GM12878 (cell line): ENCODE data around the gene OR1S2. TPM values are rescaled to one million over a fixed set of nuclear protein-coding genes. Genes with fewer than 3 reads are reported as not detected.

Source experiments
- ATAC-seq: fragments of 200-7000 bp; cut with Tn5 transposase; 3 replicates; pipeline ENCODE4 v1.9.1; 2020; ENCODE audit warnings: mild to moderate bottlenecking, moderate library complexity
- BruUV-seq: library from RNA; stranded (reverse); fragments of 400-500 nt; replicated peaks from 2 replicates; lab custom pipeline; 2021; lab: Mats Ljungman, UMichigan
- CTCF ChIA-PET: fragments of 300-600 bp; sonication (Branson Sonifier 250); formaldehyde crosslinking; extraction: SDS; loops from one replicate; lab custom pipeline; 2021; ENCODE audit warnings: inconsistent platforms; lab: Yijun Ruan, JAX
- POLR2A ChIA-PET: fragments of 350-600 bp; formaldehyde crosslinking; extraction: SDS; loops from one replicate; lab custom pipeline; 2021; ENCODE audit warnings: inconsistent platforms; lab: Charles Lee
- RAD21 ChIA-PET: fragments of 300-600 bp; sonication (Branson Sonifier 250); formaldehyde crosslinking; loops from one replicate; lab custom pipeline; 2023; ENCODE audit warnings: antibody characterized with exemption; ENCODE audit not compliant: unreplicated experiment; lab: Charles Lee
- SMC1A ChIA-PET: fragments of 300-600 bp; sonication (Branson Sonifier 250); formaldehyde crosslinking; loops from one replicate; lab custom pipeline; 2023; ENCODE audit not compliant: unreplicated experiment, uncharacterized antibody; lab: Charles Lee
- DNase-seq: peaks from one replicate; pipeline ENCODE4 v3.0.0-alpha.2; 2011; ENCODE audit warnings: low read depth, low spot score
- FAIRE-seq: peaks from 3 replicates; lab custom pipeline; 2011; peaks lifted over from hg19 to GRCh38; lab: Jason Lieb, UNC
- H2AFZ ChIP-seq: 2 replicates; pipeline ENCODE4 v1.6.0; 2011; ENCODE audit warnings: low read depth, low read length, control low read depth; ENCODE audit not compliant: control insufficient read depth
- H3K27ac ChIP-seq: 2 replicates; pipeline ENCODE4 v1.5.1; 2011; ENCODE audit warnings: control low read depth; ENCODE audit not compliant: control insufficient read depth, insufficient read depth
- H3K27me3 ChIP-seq, 2 experiments: replicated peaks in 1 of 2; 2 replicates each; pipeline versions ENCODE4 v1.6.0 to v1.6.1; 2011; ENCODE audit warnings: low read length in 1 of 2; ENCODE audit not compliant: control insufficient read depth in 2 of 2, insufficient read depth in 2 of 2
- H3K36me3 ChIP-seq, 2 experiments: 2 replicates each; pipeline ENCODE4 v1.5.1; 2011; ENCODE audit warnings: low read length in 1 of 2; ENCODE audit not compliant: control insufficient read depth in 2 of 2, insufficient read depth in 2 of 2
- H3K4me1 ChIP-seq: 2 replicates; pipeline ENCODE4 v1.6.1; 2011; ENCODE audit warnings: mild to moderate bottlenecking, low read length, moderate library complexity, mixed read lengths; ENCODE audit not compliant: control insufficient read depth, insufficient read depth
- H3K4me2 ChIP-seq: 2 replicates; pipeline ENCODE4 v1.6.0; 2011; ENCODE audit warnings: control low read depth; ENCODE audit not compliant: control insufficient read depth, insufficient read depth
- H3K4me3 ChIP-seq: fragments of 200-600 bp; sonication (generic); 2 replicates; pipeline ENCODE4 v1.5.1; 2016
- H3K79me2 ChIP-seq: 2 replicates; pipeline ENCODE4 v1.6.0; 2011; ENCODE audit warnings: low read length; ENCODE audit not compliant: control insufficient read depth, insufficient read depth
- H3K9ac ChIP-seq: 2 replicates; pipeline ENCODE4 v1.8.0; 2011; ENCODE audit warnings: low read length, control low read depth, mixed read lengths; ENCODE audit not compliant: control insufficient read depth, insufficient read depth
- H3K9me3 ChIP-seq: replicated peaks from 3 replicates; pipeline ENCODE4 v1.5.1; 2011; ENCODE audit warnings: mild to moderate bottlenecking, low read length; ENCODE audit not compliant: control insufficient read depth, insufficient read depth
- H4K20me1 ChIP-seq: 2 replicates; pipeline ENCODE4 v1.6.0; 2011; ENCODE audit not compliant: control insufficient read depth, insufficient read depth
- CBX5 ChIP-seq: sonication (generic); IDR thresholded peaks from 2 replicates; pipeline ENCODE4 v1.6.1; 2016; ENCODE audit warnings: low read depth, moderate library complexity, mild to moderate bottlenecking, inconsistent platforms
- CHD2 ChIP-seq: IDR thresholded peaks from 2 replicates; pipeline ENCODE4 v1.6.1; 2011; ENCODE audit warnings: low read depth, low read length, improper control_type of control experiment, borderline replicate concordance
- CREB1 ChIP-seq: IDR thresholded peaks from 2 replicates; pipeline ENCODE4 v1.6.1; 2012; ENCODE audit warnings: low read depth, mild to moderate bottlenecking, inconsistent platforms
- CUX1 ChIP-seq: IDR thresholded peaks from 2 replicates; pipeline ENCODE4 v1.6.1; 2012; ENCODE audit warnings: improper control_type of control experiment, low read depth, low read length; ENCODE audit not compliant: insufficient replicate concordance
- GATAD2B ChIP-seq: fragments of 450-650 bp; conservative IDR thresholded peaks from 2 replicates; pipeline ENCODE4 v1.6.1; 2017; ENCODE audit warnings: low read depth, mild to moderate bottlenecking, moderate library complexity
- HCFC1 ChIP-seq: fragments of 150-350 bp; IDR thresholded peaks from 2 replicates; pipeline ENCODE4 v1.6.1; 2014; ENCODE audit warnings: low read length
- HDAC2 ChIP-seq: fragments of 200-600 bp; sonication (generic); IDR thresholded peaks from 2 replicates; pipeline ENCODE4 v1.6.1; 2017
- NBN ChIP-seq: fragments of 450-650 bp; IDR thresholded peaks from 2 replicates; pipeline ENCODE4 v1.6.1; 2016
- NFYA ChIP-seq: IDR thresholded peaks from 2 replicates; pipeline ENCODE4 v1.6.1; 2011; ENCODE audit warnings: low read depth, mild to moderate bottlenecking, low read length, improper control_type of control experiment, borderline replicate concordance
- NFYB ChIP-seq: IDR thresholded peaks from 2 replicates; pipeline ENCODE4 v1.6.1; 2011; ENCODE audit warnings: low read depth, mild to moderate bottlenecking, low read length, improper control_type of control experiment, moderate library complexity; ENCODE audit not compliant: insufficient read depth
- RAD51 ChIP-seq: fragments of 450-650 bp; IDR thresholded peaks from 2 replicates; pipeline ENCODE4 v1.6.1; 2016; ENCODE audit warnings: moderate library complexity, mild to moderate bottlenecking, inconsistent platforms
- SIN3A ChIP-seq: IDR thresholded peaks from 2 replicates; pipeline ENCODE4 v1.6.1; 2012; ENCODE audit warnings: low read depth, low read length, improper control_type of control experiment
- SMARCA5 ChIP-seq: fragments of 450-650 bp; IDR thresholded peaks from 2 replicates; pipeline ENCODE4 v1.6.1; 2017; ENCODE audit warnings: mild to moderate bottlenecking
- SUPT20H ChIP-seq: IDR thresholded peaks from 2 replicates; pipeline ENCODE4 v1.6.1; 2011; ENCODE audit warnings: low read depth, mild to moderate bottlenecking, low read length, moderate library complexity, borderline replicate concordance; ENCODE audit not compliant: control insufficient read depth
- TAF1 ChIP-seq: IDR thresholded peaks from 2 replicates; pipeline ENCODE4 v1.6.1; 2011; ENCODE audit warnings: mild to moderate bottlenecking, low read depth, low read length, borderline replicate concordance
- ZBED1 ChIP-seq: IDR thresholded peaks from 2 replicates; pipeline ENCODE4 v1.6.1; 2016; ENCODE audit warnings: borderline replicate concordance
- WGBS: methylation state at CpG from one replicate; pipeline ENCODE4 v1.1.6; 2016; ENCODE audit warnings: low lambda C conversion rate; ENCODE audit not compliant: insufficient replicate concordance, insufficient coverage; ENCODE audit errors: missing lambda C conversion rate; 5-methylcytosine and 5-hydroxymethylcytosine counted together
- in situ Hi-C: fragments of 300-500 bp; cut with MboI; formaldehyde crosslinking; loops from 9 replicates; pipeline ENCODE4 v1.14.3; 2018; ENCODE audit warnings: mixed read lengths
- intact Hi-C: fragments of 100-400 bp; cut with micrococcal nuclease; formaldehyde crosslinking; loops from one replicate; pipeline ENCODE4 v1.14.2; 2022; ENCODE audit not compliant: unreplicated experiment
- polyA plus RNA-seq, 11 experiments: library from polyadenylated mRNA; depleted of rRNA in 4 of 11; unstranded in 6 of 11; stranded (reverse) in 5 of 11; fragments of >200 nt; fragmentation: Nextera tagmentation in 4 of 11; fragmentation: Illumina TruSeq in 1 of 11; extraction: Ambion mirVana in 4 of 11; extraction: Trizol in 1 of 11; gene quantifications; 1 replicate in 1 of 11; 2 replicates in 10 of 11; pipeline versions ENCODE4 v1.2.1 to v1.2.3, GENCODE V29; 2011 to 2016; ENCODE audit warnings: inconsistent platforms in 2 of 11, missing spikeins in 2 of 11, low read depth in 1 of 11
- total RNA-seq, 4 experiments: library from RNA; depleted of rRNA in 3 of 4; stranded (reverse); fragments of >200 nt in 3 of 4; fragmentation: Illumina TruSeq in 1 of 4; extraction: Trizol in 1 of 4; gene quantifications; 2 replicates each; pipeline versions ENCODE4 v1.2.1 to v1.2.3, GENCODE V29; 2013 to 2021
- TF ChIP-seq, protein P1 (sequence below): fragments of 150-350 bp; IDR thresholded peaks from 2 replicates; pipeline ENCODE4 v1.6.1; 2016; ENCODE audit warnings: low read depth, low read length

The OR1S2 gene
- total and polyA plus RNA-seq, 10 of the 15 experiments (the other 5 are each of a cell fraction or from before 2014, with no cell fraction given): not detected

GRCh38 chr11:58243954-58244353 lies 40.0 kb upstream of the OR1S2 start:
- no peak for FAIRE-seq
- in situ Hi-C loops: no loop called here
- ChIA-PET SMC1A (no interaction called here), RAD21 (no interaction called here), CTCF (interaction anchor here (0.7 kb wide), 1 partner anchor 13 kb away, joined by 4 read pairs; no protein-coding TSS in a partner anchor), POLR2A (no interaction called here)
- no peaks in the 10 kb centered on the region for H4K20me1 ChIP-seq
- H3K36me3 ChIP-seq: no peaks in the 10 kb centered on the region
- no peaks in the 10 kb centered on the region for H3K4me1 ChIP-seq
- no TSS peak for BruUV-seq
- no peak for ATAC-seq
- no peak for TF ChIP-seq SIN3A
- TF ChIP-seq HCFC1: no peak
- TF ChIP-seq, protein P1, sequence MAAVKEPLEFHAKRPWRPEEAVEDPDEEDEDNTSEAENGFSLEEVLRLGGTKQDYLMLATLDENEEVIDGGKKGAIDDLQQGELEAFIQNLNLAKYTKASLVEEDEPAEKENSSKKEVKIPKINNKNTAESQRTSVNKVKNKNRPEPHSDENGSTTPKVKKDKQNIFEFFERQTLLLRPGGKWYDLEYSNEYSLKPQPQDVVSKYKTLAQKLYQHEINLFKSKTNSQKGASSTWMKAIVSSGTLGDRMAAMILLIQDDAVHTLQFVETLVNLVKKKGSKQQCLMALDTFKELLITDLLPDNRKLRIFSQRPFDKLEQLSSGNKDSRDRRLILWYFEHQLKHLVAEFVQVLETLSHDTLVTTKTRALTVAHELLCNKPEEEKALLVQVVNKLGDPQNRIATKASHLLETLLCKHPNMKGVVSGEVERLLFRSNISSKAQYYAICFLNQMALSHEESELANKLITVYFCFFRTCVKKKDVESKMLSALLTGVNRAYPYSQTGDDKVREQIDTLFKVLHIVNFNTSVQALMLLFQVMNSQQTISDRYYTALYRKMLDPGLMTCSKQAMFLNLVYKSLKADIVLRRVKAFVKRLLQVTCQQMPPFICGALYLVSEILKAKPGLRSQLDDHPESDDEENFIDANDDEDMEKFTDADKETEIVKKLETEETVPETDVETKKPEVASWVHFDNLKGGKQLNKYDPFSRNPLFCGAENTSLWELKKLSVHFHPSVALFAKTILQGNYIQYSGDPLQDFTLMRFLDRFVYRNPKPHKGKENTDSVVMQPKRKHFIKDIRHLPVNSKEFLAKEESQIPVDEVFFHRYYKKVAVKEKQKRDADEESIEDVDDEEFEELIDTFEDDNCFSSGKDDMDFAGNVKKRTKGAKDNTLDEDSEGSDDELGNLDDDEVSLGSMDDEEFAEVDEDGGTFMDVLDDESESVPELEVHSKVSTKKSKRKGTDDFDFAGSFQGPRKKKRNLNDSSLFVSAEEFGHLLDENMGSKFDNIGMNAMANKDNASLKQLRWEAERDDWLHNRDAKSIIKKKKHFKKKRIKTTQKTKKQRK: no peak
- TF ChIP-seq SUPT20H: no peak
- no peak for TF ChIP-seq NFYA
- no peak for TF ChIP-seq GATAD2B
- TF ChIP-seq NFYB: no peak
- no peak for TF ChIP-seq RAD51
- no peak for TF ChIP-seq CHD2
- TF ChIP-seq CBX5: no peak
- no peak for TF ChIP-seq CUX1
- TF ChIP-seq TAF1: no peak
- no peak for TF ChIP-seq ZBED1
- TF ChIP-seq CREB1: no peak
- no peak for TF ChIP-seq SMARCA5
- TF ChIP-seq HDAC2: no peak
- TF ChIP-seq NBN: no peak
- no peak overlapping the region for H3K27ac ChIP-seq
- H3K9ac ChIP-seq: no peak overlapping the region
- 94% methylated on average over 2 of the region's 2 CpGs for WGBS
- intact Hi-C loops: no loop called here
- no peak overlapping the region for H3K4me2 ChIP-seq
- no peaks in the 10 kb centered on the region for H3K9me3 ChIP-seq
- no peak overlapping the region for H2AFZ ChIP-seq
- DNase-seq: no peak
- H3K4me3 ChIP-seq: no peak overlapping the region
- no peaks in the 10 kb centered on the region for H3K27me3 ChIP-seq
- H3K79me2 ChIP-seq: no peaks in the 10 kb centered on the region
